Medulla oblongata (tissue), 1 donor: Measurements from ENCODE around the gene FLNB.
A peak's percentile ranks its signal among the peaks of the same experiment; 100 is the strongest.

Experiments used
- DNase-seq: peaks from one replicate; pipeline ENCODE4 v3.0.0-alpha.2; 2015; ENCODE audit errors: extremely low spot score

Gene FLNB

GRCh38 chr3:58009749-58010535 is 1.7 kb downstream of the FLNB start:
- no peak for DNase-seq

- DNase-seq: no peak
Observed at GRCh38 chr3:58010562-58010961, 2.3 kb downstream of the FLNB start.

GRCh38 chr3:58011580-58011979 is 3.4 kb downstream of the FLNB start:
- DNase-seq: no peak

GRCh38 chr3:58012302-58012701 is 4.1 kb downstream of the FLNB start:
- DNase-seq: no peak

- DNase-seq: no peak
Observed at GRCh38 chr3:58013099-58013498, 4.9 kb downstream of the FLNB start.

GRCh38 chr3:58013973-58014649 is 5.9 kb downstream of the FLNB start:
- DNase-seq: peak; percentile 60

GRCh38 chr3:58015520-58015915 is 7.3 kb downstream of the FLNB start:
- no peak for DNase-seq

GRCh38 chr3:58016710-58017109 is 8.5 kb downstream of the FLNB start:
- DNase-seq: no peak

- DNase-seq: no peak
Observed at GRCh38 chr3:58018892-58019742, 10.9 kb downstream of the FLNB start.

- no peak for DNase-seq
Observed at GRCh38 chr3:58020783-58021071, 12.5 kb downstream of the FLNB start.

- DNase-seq: no peak
Observed at GRCh38 chr3:58021072-58021959, 13.1 kb downstream of the FLNB start.

GRCh38 chr3:58021962-58022361 is 13.7 kb downstream of the FLNB start:
- DNase-seq: no peak

GRCh38 chr3:58022490-58022889 is 14.3 kb downstream of the FLNB start:
- no peak for DNase-seq

- no peak for DNase-seq
Observed at GRCh38 chr3:58023531-58023930, 15.3 kb downstream of the FLNB start.

- DNase-seq: no peak
Observed at GRCh38 chr3:58025406-58025805, 17.2 kb downstream of the FLNB start.

- DNase-seq: no peak
Observed at GRCh38 chr3:58025837-58026569, 17.8 kb downstream of the FLNB start.

GRCh38 chr3:58026598-58026997 is 18.4 kb downstream of the FLNB start:
- DNase-seq: no peak

- DNase-seq: no peak
Observed at GRCh38 chr3:58027704-58028317, 19.6 kb downstream of the FLNB start.

- DNase-seq: no peak
Observed at GRCh38 chr3:58028902-58029301, 20.7 kb downstream of the FLNB start.

GRCh38 chr3:58029842-58030584 is 21.8 kb downstream of the FLNB start:
- no peak for DNase-seq
